Kidney capillary endothelial cell (primary cell): ENCODE data around the gene FAM171A1.

Experiments
- DNase-seq: peaks from one replicate; pipeline ENCODE4 v3.0.0-alpha.2; 2018; ENCODE audit warnings: low spot score

Gene FAM171A1

GRCh38 chr10:15168786-15169554 lies 202.1 kb downstream of the FAM171A1 start:
- peak; percentile 93 for DNase-seq

- peak; percentile 78 for DNase-seq
Observed at GRCh38 chr10:15168291-15168785, 202.8 kb downstream of the FAM171A1 start, which contains the start of gene NMT2. Gene NMT2 (minus strand): TSS chr10:15168693. CDS start chr10:15168612, 81 bp downstream.

GRCh38 chr10:15167411-15168290 lies 203.4 kb downstream of the FAM171A1 start:
- peak; percentile 61 for DNase-seq

GRCh38 chr10:15166325-15166724 lies 204.8 kb downstream of the FAM171A1 start:
- DNase-seq = no peak

GRCh38 chr10:15163253-15163828 lies 207.7 kb downstream of the FAM171A1 start:
- no peak for DNase-seq
